Activated T-cell treated with anti-CD3 and anti-CD28 coated beads for 1 hour (primary cell): ENCODE data around the gene SEC16A.

Experiments used
- DNase-seq: peaks from one replicate; pipeline ENCODE4 v3.0.0-alpha.2; 2020; ENCODE audit warnings: low read depth

SEC16A gene, protein sequence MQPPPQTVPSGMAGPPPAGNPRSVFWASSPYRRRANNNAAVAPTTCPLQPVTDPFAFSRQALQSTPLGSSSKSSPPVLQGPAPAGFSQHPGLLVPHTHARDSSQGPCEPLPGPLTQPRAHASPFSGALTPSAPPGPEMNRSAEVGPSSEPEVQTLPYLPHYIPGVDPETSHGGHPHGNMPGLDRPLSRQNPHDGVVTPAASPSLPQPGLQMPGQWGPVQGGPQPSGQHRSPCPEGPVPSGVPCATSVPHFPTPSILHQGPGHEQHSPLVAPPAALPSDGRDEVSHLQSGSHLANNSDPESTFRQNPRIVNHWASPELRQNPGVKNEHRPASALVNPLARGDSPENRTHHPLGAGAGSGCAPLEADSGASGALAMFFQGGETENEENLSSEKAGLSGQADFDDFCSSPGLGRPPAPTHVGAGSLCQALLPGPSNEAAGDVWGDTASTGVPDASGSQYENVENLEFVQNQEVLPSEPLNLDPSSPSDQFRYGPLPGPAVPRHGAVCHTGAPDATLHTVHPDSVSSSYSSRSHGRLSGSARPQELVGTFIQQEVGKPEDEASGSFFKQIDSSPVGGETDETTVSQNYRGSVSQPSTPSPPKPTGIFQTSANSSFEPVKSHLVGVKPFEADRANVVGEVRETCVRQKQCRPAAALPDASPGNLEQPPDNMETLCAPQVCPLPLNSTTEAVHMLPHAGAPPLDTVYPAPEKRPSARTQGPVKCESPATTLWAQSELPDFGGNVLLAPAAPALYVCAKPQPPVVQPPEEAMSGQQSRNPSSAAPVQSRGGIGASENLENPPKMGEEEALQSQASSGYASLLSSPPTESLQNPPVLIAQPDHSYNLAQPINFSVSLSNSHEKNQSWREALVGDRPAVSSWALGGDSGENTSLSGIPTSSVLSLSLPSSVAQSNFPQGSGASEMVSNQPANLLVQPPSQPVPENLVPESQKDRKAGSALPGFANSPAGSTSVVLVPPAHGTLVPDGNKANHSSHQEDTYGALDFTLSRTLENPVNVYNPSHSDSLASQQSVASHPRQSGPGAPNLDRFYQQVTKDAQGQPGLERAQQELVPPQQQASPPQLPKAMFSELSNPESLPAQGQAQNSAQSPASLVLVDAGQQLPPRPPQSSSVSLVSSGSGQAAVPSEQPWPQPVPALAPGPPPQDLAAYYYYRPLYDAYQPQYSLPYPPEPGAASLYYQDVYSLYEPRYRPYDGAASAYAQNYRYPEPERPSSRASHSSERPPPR (N-terminal part only)

DNA sequence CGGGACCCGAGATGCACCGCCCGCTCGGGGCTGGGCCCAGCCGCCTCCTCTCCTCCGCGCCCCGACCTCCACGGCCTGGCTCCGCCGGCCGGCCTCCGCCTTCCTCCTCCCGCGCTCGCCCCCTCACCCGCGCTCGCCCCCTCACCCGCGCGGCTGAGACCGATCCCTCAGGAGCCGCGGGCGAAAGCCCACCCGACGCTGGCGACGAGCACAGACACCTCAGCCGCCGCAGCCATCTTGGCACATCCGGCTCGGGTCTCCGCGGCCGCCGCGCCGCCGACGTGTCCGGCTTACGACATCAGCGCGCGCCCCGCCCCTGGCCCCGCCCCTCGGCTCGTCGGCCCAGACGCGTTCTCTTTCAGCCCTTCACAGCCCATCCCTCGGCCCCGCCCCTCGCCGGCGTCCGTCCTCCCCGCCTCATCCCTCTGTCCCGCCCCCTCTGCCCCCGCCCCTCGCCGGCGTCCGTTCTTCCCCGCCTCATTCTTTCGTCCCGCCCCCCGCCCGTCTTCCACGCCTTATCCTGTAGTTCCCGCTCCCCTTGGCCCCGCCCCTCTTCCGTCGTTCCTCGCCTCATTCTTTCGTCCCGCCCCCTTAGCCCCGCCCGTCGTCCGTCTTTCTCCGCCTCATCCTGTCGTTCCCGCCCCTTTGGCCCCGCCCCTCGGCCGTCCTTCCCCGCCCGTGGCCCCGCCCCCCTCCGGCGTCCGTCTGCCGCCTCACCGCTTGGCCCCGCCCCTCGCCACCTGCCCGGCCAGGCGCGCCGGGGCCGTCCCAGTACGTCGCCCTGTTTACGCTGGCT lies at the start of gene SEC16A:
Gene SEC16A (minus strand): TSS at position 248 of the 796 bp plus-strand sequence. CDS start 5,425 bp downstream, outside the sequence.
- DNase-seq: peak; percentile 100

DNA sequence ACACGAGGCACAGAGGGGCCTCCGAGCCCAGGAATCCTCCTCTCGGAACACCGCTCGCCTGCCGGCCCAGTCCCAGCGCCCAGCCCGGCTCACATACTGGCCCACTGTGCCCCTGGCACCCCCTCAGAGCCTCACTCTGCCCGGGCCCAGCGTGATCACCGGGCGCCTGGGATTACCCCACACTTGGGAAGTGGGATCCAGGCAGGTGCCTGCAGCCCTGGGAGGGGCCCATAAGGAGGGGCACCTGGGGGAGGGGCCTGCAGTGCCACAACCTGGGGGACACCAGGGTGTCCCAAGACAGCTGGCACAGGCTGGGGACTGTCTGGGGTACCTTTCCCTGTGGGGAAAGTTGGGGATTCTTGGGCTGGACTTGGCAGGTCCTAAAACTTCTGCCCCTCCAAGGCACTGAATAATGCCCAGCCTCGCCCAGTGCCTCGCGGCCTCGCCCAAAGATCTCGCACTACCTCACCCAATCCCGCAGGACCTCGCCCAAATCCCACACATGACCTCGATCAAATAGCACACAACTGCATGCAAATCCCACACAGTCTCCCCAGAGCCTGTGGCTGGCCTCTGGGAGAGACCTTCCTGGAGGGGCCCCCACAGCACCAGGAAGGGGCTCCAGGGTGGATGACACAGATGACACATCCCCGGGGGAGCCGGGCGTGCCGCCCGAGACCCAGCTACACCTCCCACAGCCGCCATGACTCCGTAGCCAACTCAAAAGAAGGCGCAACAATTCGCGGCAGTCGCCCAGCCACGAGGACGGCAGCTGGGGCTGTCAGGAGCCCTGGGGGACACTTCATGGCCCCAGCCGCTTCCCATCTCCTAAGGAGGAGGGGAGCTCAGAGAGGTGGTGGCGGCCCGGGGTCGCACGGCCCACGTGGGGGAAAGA lies 49.3 kb upstream of the SEC16A start:
- DNase-seq: no peak

DNA sequence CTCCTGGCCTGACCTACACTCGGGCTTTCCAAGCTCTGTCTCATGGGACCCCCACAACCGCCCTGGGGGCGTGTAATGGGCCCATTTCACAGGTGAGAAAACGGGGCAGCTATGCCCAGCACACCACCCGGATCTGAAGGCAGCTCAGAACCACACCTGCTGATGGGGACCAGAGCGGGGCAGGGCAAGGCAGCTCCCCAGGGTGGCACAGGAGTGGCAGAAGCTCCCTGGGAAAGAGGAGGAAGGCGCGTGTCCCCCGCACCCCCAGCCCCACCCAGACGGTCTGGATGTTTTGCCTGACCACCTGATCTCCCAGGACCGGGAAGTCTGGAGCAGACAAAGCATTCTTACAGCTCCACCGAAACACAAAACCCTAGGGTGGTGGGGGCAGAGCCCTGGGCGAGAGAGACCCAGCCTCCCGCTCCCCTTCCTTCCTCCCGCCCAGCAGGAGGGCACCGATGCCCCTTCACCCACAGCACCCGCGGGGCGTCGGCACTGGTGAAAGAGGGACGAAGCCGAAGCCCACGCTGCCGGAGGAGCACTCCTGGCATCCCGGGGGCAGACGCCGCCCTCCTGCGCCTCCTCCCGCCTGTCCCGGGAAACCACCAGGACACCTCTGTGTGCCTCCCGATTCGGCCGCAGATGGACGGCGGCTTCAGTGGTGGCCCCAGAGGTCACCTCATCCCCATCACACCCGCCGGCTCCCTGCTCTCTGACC lies 48.5 kb upstream of the SEC16A start:
- DNase-seq: no peak

DNA sequence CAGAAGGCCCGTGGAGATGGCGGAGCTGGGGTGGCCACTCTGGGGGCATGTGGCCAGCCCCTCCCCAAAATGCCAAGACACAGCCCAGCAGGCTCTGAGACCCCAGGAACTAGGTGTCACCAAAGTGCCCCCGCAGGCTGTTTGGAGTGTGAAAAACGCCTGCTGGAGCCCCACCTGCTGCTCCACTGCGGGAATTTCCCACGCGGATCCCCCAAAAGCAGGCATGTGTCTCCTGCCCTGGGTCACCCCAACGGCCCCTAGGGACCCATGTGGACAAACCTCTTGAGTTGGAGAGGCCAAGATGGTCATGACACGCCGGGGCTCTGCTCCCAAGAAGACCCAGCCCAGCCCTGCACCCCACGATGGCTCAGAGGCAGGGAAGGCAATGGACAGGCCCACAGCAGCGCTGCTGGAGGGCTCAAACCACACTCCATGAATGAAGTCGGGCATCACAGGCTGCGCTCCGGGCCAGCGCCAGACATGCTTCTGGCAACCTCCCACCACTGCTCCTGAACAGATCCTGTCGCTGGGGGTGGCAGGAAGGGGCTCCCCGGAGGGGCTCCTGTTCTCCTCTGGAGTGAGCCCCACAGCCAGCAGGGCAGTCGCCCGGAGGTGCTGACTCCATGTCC lies 47.7 kb upstream of the SEC16A start:
- DNase-seq: no peak

DNA sequence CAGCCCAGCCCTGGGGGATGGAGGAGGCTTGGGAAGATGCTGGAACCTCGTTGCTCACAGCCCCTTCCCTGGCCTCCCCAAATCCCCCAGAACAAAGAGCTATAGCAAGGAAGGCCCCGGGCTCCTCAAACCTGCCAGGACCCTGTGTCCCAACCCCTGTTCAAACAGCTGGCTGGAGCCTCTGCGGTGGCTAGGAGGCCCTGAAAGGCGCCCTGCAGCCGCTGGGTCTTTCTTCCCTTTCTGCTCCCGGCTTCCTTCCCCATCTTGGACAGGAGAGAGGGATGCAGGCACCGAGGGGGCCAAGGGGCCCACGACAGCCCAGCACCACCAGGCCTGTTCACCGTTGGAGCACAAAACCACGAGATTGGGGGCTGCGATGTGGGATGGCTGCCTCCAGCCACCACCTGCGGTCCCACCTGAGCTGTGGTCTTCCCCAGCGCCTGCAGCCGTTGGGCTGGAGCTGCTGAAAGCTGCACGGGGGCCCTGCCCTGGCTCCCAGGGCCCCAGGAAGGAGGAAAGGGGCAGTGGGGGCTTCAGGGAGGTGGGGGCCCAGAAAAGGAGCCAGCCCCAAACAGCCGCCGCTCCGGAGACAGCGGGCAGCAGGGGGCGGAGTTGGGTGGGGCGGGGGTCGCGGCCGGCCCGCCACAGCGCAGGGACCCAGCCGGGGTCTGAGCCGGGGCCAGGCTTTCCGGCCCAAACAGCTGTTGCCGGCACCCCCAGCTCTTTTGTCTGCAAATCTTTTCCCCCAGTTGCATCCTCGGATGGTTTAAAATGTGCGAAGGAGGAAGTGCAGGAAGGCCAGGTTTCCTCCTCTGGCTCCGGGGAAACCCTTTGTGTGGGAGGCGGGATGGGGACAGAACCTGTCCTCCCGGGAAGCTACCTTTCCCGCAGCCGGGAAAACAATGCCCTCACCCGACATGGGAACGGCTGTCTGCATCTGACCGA lies 46.9 kb upstream of the SEC16A start:
- DNase-seq: no peak

DNA sequence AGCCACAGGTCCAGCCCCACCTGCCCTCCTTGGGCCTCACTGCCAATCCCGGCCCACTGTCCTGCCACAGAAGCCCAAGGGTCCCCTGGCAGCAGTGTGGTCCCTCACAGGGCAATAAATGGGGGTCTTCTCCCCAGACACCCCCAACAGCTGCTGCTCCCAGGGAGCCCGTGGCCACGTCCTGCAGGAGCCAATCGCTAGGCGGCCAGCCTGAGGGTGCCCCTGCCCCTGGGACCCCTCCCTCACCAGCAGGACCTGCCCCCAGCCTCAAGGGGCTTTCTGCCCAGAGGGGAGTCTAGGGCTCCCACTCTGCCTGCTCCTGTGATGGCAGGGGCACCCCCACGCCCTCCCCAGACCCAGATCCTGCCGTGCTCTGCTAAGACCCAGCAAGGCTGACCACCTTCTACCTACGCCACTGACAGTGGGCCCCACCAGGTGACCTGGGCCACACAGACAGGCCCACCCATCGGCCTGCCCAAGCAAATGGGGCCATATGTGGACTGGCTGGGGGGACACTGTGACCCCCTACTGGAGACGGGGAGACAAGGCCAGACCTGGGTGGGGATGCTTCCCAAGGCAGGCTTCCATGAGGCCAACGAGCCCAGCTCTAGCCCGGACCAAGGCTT lies 46.0 kb upstream of the SEC16A start:
- DNase-seq: no peak

DNA sequence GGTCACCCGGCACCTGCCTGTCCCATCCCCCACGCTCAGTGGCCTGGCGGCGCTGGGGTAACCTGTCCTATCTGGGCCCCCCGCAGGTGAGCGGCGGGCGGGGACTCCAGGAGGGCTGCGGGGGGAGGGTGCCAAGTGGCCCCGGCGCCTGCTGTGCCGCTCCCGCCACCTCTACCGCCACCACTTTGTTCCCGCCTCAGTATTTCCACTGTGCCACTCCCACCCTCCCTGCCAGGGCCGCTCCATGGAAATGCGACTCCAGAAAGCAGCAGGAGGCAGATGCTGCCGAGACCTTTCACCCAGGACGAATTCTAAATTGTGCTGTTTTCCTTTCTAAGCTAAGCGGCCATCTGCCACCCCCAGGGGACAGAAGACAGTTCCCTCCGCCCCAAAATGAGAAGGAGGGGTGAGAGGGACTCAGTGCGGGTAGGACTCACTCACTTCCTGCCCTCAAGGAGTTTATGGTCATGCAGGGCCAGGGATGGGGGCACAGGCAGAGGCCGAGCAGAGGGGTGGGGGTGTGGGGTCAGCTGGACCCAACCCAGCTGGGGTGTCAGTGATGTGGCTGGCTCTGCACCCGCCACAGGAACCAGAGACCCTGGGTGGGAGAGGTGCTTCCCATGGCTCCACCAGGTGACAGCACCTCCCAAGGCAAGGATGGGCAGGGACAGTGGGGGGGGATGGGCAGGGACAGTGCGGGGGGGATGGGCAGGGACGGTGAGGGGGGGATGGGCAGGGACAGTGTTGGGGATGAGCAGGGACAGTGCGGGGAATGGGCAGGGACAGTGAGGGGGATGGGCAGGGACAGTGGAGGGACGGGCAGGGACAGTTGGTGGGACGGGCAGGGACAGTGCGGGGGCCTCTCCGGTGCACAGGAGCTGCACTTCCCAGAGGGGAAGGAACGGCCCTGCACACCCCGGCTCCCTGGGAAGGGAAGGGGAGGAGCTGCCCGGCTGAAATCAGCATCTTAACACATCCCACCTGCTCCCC lies 45.2 kb upstream of the SEC16A start:
- DNase-seq: no peak

DNA sequence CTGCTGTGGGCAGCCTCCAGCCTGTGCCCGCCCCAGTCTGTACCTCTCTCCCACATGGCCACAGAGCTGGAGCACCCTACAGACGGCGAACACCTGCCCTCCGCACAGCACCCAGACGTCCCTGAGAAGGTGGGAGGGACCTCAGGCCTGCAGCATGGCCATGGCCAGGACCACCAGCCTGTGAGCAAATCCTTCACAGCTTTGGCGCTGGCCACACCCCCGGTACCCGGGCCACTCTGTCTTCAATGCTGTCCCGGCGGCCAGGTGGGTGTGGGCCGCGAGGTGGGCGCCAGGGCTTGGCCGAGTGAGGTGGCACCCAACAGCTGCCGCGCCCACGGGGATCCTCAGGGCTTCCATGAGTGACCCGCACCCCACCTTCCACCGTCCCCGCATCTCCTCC lies 44.3 kb upstream of the SEC16A start:
- DNase-seq: no peak

DNA sequence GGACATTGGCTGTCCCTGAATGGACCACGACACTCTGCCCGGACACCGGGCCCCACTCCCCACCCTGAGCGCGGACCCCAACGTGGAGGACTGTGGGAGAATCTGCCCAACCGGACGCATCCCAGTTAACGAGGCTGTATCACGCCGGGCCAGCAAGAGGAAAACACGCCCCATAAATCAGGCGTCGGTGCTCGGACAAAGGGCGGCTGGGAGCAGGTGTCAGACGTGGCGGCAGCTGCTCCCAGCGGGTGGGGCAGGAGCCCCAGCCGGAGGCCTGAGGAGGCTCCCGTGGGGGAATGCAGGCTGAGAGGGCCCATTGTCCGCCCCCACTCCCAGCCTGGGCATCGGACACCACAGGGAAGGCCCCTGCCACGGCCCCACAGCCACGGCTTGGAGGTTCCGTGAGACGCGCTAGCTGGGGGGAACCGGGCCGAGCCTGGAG lies 43.8 kb upstream of the SEC16A start:
- DNase-seq: no peak

DNA sequence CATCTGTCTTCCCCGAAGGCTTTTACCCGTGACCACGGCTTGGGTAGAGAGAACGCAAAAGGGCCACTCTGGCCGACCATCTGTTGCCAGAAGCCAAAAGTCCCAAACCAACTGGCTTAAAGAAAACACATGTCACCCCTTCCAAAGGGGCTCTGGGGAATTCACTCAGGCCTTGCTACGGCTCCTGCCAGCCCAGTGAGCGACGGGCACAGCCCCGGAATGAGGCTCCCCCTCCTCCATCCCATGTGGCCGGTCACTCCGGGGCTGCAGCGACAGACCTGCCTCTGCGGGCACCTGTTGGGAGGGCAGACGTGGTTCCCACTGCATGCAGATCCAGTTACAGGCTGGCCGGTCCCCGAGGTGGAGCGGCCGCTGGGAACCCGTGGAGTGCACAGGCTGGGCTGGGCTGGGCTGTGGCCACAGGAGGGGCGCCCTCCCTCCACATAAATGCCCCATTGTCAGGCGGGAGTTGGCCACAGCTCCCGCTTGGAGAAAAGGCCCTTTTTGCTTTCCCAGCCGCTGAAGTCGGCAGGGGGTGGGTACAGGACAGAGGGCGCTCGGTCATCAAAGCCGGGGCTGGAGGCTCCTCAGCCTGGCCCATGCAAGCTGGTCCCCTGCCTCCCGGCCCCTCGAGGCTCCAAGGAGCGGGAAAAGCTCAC lies 43.1 kb upstream of the SEC16A start:
- no peak for DNase-seq

DNA sequence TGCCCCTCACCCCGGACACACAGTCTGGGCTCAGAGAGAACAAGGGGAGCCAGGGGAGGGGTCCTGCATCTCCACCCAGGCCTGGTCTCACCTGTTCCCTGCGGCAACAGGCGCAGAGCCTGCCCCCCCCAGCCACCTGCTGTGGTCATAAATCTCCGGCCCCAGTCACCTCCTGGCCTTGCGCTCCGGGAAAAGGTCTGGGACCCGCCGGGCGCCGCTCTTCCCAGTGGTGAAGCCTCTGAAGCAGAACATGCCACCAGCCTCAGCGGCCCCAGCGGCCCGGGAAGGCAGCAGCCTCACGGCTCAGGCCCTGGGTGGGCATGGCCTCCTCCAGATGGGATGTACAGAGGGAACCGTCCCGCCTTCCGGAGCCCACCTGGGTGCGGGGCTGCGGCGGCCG lies 42.4 kb upstream of the SEC16A start:
- no peak for DNase-seq

DNA sequence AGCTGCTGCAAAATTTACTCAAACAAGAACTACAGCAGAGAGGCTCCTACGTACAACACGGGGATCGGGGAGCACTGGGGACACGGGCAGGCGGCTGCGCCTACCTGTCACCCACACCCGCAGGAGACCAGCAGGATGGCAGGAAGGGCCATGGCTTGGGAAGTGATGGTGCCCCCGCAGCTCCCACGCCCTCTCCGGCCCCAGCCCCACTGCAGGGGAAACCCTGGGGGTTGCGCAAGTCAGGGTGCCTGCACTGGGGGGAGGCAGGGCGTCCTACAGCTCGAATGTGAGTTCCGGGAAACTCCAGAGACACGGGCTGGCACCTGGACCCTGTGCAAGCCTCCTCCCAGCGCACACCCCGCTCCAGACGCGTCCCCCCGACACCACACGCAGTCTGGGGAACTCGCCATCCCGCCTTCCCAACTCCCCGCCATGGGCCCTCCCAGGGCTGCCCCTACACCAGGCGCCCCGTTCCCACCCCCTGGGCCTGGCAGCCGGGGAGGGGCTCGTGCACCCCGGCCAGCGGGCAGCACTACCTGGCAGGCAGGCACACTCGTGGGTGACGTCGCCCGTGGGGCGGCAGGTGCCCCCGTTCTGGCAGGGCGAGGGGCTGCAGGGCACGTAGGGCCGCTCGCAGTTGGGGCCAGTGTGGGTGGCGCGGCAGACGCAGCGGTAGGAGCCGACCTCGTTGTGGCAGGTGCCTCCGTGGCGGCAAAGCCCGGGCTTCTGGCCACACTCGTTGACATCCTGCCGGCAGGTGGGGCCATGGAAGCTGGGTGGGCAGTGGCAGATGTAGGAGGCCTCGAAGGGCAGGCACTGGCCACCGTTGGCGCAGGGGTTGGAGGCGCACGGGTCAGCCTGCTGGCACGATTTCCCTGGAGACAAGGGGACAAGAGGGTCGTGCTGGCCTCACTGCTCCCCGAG lies 39.7 kb upstream of the SEC16A start:
- DNase-seq: no peak

DNA sequence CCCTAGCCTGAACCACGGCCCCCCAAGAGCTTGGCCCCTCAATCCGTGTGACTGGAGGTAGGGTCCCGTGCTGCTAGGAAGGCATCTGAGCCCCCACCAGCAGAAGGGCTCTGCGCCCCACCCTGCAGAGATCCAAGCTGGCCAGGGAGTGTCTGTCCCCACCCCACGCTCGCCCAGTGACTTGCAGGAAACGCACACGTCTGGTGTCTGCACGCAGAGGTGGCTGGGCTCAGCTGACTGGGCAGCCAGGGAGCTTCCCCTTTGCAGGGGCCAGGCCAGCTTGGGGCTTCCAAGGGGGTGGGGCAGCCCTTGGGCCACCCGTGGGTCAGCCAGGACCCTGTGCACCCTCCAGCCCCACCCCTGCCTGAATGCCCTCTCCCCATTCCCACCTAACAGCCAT lies 38.7 kb upstream of the SEC16A start:
- DNase-seq: no peak

DNA sequence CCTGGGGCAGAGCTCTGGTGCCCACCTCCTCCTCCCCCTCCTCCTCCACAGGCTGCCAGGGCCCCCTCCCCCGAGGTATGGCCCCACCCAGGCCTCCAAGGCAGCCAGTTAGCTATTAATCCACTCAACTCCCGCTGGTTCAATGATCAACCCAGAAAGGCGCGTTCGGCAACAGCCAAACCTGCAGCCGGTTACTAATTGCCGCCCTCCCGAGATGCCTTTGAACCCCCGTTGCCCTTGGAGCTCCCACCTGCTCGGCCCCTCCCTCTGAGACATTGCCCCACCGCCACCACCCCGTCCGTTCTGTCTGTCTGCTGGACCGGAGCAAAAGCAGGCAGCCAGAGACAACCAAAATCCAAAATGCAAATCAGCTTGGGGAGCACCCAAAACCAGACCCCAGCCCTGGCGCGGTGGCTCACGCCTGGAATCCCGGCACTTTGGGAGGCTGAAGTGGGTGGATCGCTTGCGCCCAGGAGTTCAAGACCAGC lies 37.3 kb upstream of the SEC16A start:
- no peak for DNase-seq
